Measurements from ENCODE around the gene HOMER2. TPM values are rescaled to one million over a fixed set of nuclear protein-coding genes. Genes with fewer than 3 reads are reported as not detected.
"Not testable (repeated sequence)": the region's sequence is repeated elsewhere in the genome, so short reads cannot be mapped to it uniquely, and the experiment has no call there.

Gene HOMER2
- 10 to 100 TPM; 18.9 to 46.2 (median 32.1) TPM for polyA plus RNA-seq (ENCODE audit: insufficient read length in 12 of 12)
- long read RNA-seq, donor 1, partial matches to known transcripts, result 32 of 35 reads
- long read RNA-seq, donor 1, other reads (novel, unspliced or antisense), result 0 of 35 reads
- long read RNA-seq, donor 2, partial matches to known transcripts, result 0 of 3 reads
- long read RNA-seq, donor 2, other reads (novel, unspliced or antisense), result 0 of 3 reads
- long read RNA-seq, donor 3, full-length matches to known transcripts, result 2 of 2 reads
- long read RNA-seq, donor 3, partial matches to known transcripts, result 0 of 2 reads
- long read RNA-seq, donor 3, other reads (novel, unspliced or antisense), result 0 of 2 reads
- long read RNA-seq, donor 4, partial matches to known transcripts, result 0 of 1 reads
- long read RNA-seq, donor 4, other reads (novel, unspliced or antisense), result 0 of 1 reads
- long read RNA-seq, donor 5, full-length matches to known transcripts, result 5 of 73 reads
- long read RNA-seq, donor 5, partial matches to known transcripts, result 68 of 73 reads
- long read RNA-seq, donor 5, other reads (novel, unspliced or antisense), result 0 of 73 reads
- long read RNA-seq, donor 6, partial matches to known transcripts, result 0 of 2 reads
- long read RNA-seq, donor 6, other reads (novel, unspliced or antisense), result 0 of 2 reads
- long read RNA-seq, donor 7, partial matches to known transcripts, result 0 of 1 reads
- long read RNA-seq, donor 7, other reads (novel, unspliced or antisense), result 0 of 1 reads
- long read RNA-seq, donor 8, partial matches to known transcripts, result 0 of 5 reads
- long read RNA-seq, donor 8, other reads (novel, unspliced or antisense), result 0 of 5 reads
- long read RNA-seq, donor 9, partial matches to known transcripts, result 0 of 2 reads
- long read RNA-seq, donor 9, other reads (novel, unspliced or antisense), result 0 of 2 reads
- long read RNA-seq, donor 10, full-length matches to known transcripts, result 6 of 6 reads
- long read RNA-seq, donor 10, partial matches to known transcripts, result 0 of 6 reads
- long read RNA-seq, donor 10, other reads (novel, unspliced or antisense), result 0 of 6 reads
- long read RNA-seq, donor 11, partial matches to known transcripts, result 0 of 3 reads
- long read RNA-seq, donor 11, other reads (novel, unspliced or antisense), result 0 of 3 reads

GRCh38 chr15:82952158-82953081 lies at the start of gene HOMER2:
Gene HOMER2, minus strand, starts transcription at chr15:82952720. Its CDS starts 185 bp downstream, at chr15:82952535.
- no peak for DNase-seq

- DNase-seq, result not testable (repeated sequence)
These were observed 48.1 kb upstream of the HOMER2 start for GRCh38 chr15:83000672-83001031.

GRCh38 chr15:82999905-83000671 lies 47.6 kb upstream of the HOMER2 start:
- peak; percentile 37 for DNase-seq

- no peak for DNase-seq
These were observed 46.9 kb upstream of the HOMER2 start for GRCh38 chr15:82999426-82999825.

GRCh38 chr15:82995938-82996337 lies 43.4 kb upstream of the HOMER2 start:
- DNase-seq, result no peak

- no peak for DNase-seq
These were observed 42.6 kb upstream of the HOMER2 start for GRCh38 chr15:82995076-82995475.

- no peak for DNase-seq
These were observed 40.6 kb upstream of the HOMER2 start for GRCh38 chr15:82993144-82993543.

- no peak for DNase-seq
These were observed 40.0 kb upstream of the HOMER2 start for GRCh38 chr15:82992436-82992998.

GRCh38 chr15:82986442-82986780 lies 33.9 kb upstream of the HOMER2 start:
- no peak for DNase-seq

- DNase-seq, result peak; percentile 95
These were observed 33.3 kb upstream of the HOMER2 start, which contains the start of gene RAMAC for GRCh38 chr15:82985688-82986441. Gene RAMAC, plus strand, starts transcription at chr15:82986210. Its CDS starts 2,809 bp downstream, at chr15:82989019.

- DNase-seq, result no peak
These were observed 28.5 kb upstream of the HOMER2 start for GRCh38 chr15:82980981-82981380.

- DNase-seq, result no peak
These were observed 27.2 kb upstream of the HOMER2 start for GRCh38 chr15:82979726-82980125.

GRCh38 chr15:82978438-82978837 lies 25.9 kb upstream of the HOMER2 start:
- DNase-seq, result no peak

GRCh38 chr15:82977076-82977475 lies 24.6 kb upstream of the HOMER2 start:
- DNase-seq, result no peak

- DNase-seq, result no peak
These were observed 20.5 kb upstream of the HOMER2 start for GRCh38 chr15:82972990-82973389.

- no peak for DNase-seq
These were observed 18.9 kb upstream of the HOMER2 start for GRCh38 chr15:82971218-82971984.

GRCh38 chr15:82970696-82971095 lies 18.2 kb upstream of the HOMER2 start:
- DNase-seq, result no peak

GRCh38 chr15:82970078-82970686 lies 17.7 kb upstream of the HOMER2 start:
- no peak for DNase-seq

All from muscle of arm (tissue), 14 donors.